Activated T-helper 1 cell treated with anti-CD3 and anti-CD28 coated beads, Interleukin-2, amount 50 U/mL, for 16 hours (primary cell): ENCODE measurements around the gene C4orf46.
"Not testable (repeated sequence)": the region's sequence is repeated elsewhere in the genome, so short reads cannot be mapped to it uniquely, and the experiment has no call there.

ENCODE experiments used
- DNase-seq, 2 donors: peaks; one replicate each; pipeline ENCODE4 v3.0.0-alpha.2; 2020; ENCODE audit warnings: low read depth in 1 of 2, low spot score in 1 of 2

C4orf46 gene

DNA sequence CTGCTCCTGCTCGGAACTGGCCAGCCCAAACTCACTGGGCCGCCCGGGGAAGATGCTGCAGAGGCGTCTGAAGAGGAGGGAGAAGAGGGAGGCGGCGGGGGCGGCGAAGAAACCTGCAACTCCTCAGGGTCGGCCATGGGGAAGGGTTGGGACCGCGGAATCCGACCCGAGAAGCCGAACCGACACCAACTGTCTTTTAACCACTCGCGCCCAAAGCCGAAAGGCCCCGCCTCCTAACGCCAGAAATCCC is at the start of gene C4orf46:
Gene C4orf46 (minus strand): TSS at position 223 of the 250 bp plus-strand sequence. CDS start 86 bp downstream, at position 137.
- no peak for DNase-seq

DNA sequence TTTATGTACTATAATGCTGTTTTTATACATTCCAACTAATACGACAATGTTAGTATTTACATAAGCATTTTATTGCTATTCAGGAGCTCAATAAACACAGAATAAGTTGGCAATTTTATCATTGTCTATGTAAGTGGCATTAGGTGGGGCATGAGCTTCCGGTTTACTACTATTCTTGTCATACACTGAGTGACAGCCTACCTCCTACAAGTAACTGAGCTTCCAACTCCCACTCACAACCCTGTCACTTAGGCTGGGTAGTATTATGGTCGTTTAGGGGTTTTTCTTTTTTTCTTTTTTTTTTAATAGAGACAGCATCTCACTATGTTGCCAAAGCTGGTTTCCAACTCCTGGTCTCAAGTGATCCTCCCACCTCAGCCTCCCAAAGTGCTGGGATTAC is 44.1 kb upstream of the C4orf46 start:
- no peak for DNase-seq

DNA sequence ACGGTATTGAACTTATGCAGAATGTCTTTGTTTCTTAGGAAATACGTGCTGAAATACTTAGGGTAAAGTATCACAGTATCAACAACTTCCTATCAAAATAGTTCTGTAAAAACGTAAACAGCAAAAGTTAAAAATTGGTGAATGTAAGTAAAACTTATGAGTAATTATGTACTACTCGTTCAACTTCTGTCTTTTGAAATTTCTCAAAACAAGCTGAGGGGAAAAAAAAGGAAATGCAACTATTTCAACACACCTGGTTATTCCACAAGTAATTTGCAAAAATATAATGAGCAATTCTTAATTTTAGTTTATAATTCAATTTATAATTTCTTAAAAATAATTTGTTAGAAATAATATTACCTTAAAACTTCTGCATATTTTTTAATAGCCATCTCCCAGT is 43.2 kb upstream of the C4orf46 start:
- DNase-seq: no peak

DNA sequence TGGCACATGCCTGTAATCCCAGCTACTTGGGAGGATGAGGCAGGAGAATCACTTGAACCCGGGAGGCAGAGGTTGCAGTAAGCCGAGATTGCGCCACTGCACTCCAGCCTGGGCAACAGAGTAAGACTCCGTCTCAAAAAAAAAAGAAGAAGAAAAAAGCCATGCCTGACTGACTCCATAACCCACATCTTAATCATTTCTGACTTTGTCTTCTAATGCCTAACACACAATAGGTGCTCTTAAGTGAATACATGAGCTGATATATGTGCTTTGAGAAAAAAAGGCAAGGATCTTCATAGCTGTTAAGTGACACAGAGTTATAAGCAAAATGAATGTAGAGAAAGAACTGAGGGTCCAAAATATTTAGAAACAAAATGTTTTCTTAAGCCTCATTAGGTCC is 40.9 kb upstream of the C4orf46 start:
- not testable (repeated sequence) for DNase-seq

DNA sequence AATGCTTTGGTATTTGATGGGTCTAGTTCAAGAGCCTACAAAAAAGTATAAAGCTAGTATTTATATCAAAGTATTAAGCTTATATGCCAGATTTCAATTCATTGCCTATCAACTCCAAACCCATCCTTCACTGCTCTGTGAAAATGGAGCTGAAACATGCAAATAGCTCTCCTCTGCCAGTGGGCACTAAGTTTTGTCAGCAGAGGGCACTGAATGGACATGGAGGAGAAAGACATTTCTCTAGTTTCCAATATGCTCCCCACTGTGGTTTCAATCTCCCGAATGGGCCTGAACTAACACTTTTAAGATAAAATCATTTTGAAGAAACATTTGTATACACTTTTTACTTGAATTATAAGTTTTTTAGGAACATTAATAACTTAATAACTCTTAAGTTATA is 39.1 kb upstream of the C4orf46 start:
- DNase-seq: no peak

DNA sequence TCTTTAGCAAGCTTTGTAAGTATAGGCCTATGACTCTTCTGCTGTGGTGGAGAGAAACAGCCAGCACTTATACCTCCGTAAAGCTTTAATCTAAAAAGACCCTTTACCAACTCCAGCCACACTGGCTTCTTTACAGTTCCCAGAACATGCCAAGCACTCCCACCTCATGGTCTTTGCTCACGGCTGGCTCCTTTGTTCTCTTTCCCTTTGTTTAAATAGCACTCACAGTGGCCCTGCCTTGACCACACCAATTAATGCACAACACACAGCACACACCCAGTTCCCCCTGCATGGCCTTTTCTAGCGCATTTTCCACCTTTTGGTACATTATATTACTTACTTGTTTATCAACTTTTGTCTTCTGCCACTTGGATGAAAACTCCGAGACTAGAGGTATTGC is 32.6 kb upstream of the C4orf46 start:
- DNase-seq: no peak

DNA sequence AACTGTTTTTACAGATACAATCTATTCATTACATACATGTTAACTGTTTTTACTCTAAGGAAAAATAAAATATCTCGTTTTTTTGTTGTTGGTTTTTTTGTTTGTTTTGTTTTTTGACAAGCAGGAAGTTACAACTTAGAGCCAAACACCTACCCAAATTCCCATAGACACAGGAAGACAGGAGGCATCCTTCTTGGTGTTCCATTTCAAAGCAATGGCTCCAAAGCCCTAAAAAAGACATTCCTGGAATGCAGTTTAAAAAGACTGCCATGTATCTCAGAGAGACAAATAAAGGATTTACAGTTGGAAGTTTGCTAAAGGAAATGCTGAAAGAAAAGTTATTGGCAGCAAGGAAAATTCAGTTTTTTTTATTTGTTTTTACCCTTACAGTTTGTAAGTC is 17.1 kb upstream of the C4orf46 start:
- DNase-seq: no peak

DNA sequence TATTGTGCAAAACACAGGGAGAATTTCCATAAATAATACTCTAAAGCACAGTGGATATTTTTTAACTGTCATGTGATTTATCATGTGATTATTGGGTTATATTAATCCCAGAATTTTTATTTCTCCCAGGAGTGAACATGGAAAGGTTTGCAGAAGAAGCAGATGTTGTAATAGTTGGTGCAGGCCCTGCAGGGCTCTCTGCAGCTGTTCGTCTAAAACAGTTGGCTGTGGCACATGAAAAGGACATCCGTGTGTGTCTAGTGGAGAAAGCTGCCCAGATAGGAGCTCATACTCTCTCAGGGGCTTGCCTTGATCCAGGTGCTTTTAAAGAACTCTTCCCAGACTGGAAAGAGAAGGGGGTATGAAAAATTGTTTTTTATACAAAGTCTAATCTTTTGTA is 10.4 kb upstream of the C4orf46 start:
- no peak for DNase-seq

DNA sequence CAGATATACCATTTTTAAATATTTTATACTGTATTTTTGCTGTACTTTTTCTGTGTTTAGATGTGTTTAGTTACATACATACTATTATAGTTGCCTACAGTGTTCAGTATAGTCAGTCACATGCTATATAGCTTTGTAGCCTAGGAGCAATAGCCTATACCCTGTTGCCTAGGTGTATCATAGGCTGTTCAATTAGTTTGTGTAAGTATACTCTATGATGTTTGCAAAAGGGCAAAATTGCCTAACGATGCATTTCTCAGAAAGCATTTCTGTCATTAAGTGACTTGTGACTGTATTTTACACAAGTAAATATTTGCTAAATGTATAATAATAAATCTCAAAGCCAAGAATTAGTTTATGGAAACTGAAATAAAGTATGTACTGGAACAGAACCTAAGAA is 9.9 kb upstream of the C4orf46 start:
- no peak for DNase-seq

DNA sequence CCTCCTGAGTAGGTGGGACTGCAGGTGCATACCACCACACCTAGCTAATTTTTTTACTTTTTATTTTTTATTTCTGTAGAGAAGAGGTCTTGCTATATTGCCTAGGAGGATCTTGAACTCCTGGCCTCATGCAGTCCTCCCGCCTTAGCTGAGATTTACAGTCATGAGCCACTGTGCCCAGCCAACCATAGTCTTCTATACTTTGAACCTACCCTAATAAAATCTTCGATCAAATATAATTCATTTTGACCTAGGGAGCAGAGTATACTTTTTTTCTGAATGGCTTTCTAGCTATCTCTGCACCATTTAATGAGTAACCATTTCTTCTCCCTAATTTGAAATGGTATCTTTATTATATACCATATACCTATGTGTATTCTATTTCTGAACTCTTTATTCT is 7.1 kb upstream of the C4orf46 start:
- DNase-seq: no peak

DNA sequence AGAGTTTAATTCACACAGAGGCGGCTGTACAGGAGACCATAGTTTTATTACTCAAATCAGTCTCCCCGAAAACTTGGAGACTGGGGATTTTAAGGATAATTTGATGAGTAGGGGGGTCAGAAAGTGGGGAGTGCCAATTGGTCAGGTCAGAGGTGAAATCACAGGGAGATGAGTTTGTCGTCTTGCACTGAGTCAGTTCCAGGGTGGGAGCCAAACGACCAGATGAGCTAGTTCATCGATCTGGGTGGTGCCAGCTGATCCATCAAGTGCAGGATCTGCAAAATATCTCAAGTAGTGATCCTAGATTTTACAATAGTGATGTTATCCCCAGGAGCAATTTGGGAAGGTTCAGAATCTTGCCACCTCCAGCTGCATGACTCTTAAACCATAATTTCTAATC is 4.4 kb upstream of the C4orf46 start:
- DNase-seq: no peak

DNA sequence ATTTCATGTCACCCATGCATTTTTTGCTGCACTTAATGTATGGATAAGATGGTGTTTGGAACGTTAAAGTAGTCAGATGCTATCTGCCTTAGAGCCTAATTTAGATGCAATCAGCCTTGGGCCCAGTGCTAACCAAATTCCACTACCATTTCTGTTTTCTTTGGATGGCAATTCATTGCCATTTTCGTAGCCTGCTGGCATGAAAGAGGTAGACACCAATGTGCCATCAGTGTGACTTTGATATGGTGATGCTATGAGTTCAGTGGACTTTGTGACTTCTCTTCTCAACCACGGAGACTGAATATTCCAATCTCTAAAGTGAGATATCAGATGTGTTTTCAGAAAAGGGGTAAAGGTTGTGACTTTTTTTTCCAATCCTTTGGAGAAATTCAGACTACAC is 1.9 kb upstream of the C4orf46 start:
- DNase-seq: no peak

DNA sequence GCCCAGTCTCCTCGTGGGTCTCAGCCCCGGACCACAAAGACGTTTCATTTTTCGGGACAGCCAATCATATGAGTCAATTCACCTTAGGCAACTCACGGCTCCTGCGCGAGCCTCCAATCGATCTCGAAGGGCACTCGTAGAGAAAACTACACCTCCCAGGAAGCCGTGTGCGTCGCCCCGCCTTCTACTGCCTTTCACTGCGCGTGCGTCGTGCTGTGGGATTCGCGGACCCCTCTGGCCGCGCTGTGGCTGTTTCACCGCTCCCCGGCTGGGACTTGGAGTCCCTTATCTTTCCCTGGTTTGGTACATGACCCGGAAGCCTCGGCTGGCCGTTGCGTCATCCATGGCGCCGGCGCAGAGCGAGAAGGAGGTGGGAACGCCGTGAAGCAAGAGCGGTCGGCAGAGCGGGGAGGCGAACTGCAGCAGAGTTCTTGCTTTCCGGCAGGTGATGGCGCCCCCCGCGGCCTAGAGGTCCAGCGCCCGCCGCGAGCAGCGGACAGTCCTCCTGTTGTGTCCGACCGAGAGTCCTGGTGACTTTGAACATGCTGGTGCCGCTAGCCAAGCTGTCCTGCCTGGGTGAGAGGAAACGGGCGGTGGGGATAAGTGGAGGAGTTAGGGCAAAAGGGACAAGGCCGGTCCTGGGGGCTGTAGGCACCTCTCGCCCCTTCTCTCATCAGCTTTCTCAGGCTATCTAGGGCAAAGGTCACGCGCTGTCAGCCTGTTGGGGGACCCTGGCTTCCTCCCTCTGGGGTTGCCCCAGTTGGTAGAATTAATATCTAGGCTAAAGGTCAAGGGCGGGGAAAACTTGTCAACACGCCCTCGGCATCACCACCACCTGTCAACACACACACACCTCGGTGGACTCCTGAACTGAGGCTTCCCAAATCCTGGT is 474 bp upstream of the C4orf46 start, which contains the start of gene ETFDH:
Gene ETFDH (plus strand): TSS at position 382 of the 892 bp plus-strand sequence. CDS start 161 bp downstream, at position 543.
- DNase-seq: peak; percentile 95 to 98

DNA sequence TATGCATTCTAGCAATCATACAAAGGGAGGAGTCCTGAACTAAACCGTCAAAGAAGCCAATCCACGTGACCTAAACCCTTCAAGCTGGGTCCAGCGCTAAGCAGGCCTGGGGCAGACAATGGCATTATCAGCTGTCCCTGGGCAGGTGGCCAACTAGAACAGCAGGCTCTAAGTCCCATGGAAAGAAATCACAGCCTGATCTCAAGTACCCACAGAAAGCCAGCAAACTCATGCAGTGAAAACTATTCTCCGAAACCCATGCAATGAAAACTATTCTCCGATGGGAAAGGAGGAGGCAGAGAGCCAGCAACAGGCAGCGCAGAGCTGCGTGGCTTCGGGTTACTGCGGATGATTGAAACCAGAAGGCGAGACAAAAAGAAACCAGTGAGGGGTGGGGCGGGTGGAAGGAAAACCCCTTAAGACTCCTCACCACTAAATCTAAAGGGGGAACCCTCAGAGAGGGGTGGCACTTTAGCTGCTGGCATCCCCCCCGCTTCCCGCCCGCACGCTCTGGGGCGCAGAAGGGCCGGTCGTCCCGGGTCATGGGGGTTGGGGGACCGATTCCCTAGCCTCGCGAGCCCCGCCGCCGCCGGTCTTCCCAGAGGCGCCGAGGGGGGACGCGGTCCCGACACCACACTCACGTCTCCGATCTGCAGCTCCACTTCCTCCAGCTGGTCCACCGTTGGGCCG is 567 bp downstream of the C4orf46 start:
- DNase-seq: peak; percentile 9 to 37

DNA sequence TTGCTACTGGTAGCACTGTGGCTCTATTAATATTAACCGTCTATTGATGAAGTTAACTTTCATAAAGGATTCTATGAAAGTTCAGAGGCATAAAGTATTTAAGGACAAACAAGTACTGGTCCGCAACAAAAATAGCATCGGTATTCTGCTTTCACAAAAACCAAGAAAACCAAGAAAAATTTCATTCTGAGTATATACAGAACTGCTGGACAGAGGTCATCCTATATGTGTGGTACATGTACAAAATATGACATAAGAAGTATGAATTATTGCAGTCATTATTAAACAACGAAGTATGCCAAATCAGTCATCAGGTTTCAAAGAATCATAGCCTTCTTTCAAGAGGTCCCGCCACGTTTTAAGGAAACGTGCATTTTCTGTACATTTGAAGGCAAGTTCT is 2.4 kb downstream of the C4orf46 start:
- DNase-seq: no peak

DNA sequence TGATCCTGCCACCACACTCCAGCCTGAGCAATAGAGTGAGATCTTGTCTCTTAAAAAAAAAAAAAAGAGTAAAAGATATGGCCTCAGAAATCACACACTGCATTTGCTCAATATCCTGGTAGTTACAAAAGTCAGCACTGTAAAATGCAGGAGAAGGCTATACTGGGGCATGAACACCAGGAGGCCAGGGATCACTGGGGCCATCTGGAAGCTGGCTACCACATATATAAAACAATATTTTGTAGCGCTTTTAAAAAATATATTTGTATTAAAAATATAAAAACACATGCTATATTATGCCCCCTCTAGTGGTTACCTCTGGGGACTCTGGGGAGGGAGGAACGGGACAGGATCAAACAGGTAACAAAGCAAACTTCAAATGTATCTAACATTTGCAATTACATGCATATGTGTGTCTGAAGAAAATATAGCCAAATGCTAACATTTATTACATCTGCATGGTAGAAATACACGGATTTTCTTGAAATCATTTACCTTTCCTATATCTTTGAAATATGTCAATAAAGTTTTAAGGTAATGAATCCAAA is 4.0 kb downstream of the C4orf46 start:
- DNase-seq: no peak

DNA sequence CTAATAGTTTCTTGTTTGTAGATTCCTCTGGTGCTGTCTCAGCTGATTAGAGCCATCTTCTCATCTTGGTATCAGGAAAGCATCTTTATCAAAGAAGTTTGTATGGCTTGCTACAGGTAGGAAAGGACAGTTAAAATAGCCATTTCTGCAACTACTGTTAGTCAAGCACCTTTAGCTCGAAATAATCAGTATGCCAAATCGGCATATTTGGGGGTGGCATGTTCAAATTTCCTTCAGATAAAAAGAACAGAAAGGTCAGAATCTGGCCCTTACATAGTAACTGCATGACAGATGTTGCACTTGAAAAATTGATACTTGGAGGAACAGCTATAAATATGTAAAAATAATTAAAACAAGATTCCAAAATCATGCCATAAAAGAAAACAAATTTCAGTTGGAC is 4.8 kb downstream of the C4orf46 start:
- DNase-seq: no peak

DNA sequence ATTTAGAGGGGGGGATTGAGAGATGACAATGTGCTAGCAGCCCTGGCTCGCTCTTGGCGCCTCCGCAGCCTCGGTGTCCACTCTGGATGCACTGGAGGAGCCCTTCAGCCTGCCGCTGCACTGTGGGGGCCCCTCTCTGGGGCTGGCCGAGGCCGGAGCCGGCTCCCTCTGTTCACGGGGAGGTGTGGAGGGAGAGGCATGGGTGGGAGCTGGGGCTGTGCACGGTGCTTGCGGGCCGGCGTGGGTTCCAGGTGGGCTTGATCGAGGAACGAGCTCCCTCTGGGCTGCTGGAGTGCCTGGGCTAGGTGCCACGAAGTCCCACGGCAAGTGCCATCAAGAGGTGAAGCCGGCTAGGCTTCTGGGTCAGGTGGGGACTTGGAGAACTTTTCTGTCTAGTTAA is 6.9 kb downstream of the C4orf46 start:
- DNase-seq: no peak

DNA sequence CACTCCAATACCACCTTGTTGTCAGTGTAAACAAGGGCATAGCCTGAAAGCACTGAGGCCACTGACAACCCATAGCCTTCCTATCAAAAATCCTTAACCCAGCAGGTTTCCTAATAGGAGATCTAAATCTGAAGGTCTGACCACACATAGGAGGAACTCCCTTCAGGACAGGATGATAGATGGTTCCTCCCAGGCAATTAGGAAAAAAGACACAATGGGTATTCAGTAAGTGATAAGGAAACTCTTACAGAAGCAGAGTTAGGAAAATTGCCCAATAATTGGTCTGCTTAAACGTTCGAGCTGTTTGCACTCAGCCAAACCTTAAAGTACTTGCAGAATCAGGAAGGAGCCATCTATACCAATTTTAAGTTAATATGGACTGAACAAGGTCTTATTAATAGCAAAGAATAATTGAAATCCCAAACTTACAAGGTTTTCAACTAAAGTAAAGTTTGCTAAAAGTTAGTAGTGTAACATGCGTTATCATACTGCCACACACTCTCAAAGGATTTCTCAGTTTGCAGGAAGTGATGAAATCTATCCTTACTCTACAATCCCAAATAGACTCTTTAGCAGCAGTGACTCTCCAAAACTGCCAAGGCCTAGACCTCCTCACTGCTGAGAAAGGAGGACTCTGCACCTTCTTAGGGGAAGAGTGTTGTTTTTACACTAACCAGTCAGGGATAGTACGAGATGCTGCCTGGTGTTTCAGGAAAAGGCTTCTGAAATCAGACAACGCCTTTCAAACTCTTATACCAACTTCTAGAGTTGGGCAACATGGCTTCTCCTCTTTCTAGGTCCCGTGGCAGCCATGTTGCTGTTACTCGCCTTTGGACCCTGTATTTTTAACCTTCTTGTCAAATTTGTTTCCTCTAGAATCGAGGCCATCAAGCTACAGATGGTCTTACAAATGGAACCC is 7.7 kb downstream of the C4orf46 start:
- DNase-seq: not testable (repeated sequence)

DNA sequence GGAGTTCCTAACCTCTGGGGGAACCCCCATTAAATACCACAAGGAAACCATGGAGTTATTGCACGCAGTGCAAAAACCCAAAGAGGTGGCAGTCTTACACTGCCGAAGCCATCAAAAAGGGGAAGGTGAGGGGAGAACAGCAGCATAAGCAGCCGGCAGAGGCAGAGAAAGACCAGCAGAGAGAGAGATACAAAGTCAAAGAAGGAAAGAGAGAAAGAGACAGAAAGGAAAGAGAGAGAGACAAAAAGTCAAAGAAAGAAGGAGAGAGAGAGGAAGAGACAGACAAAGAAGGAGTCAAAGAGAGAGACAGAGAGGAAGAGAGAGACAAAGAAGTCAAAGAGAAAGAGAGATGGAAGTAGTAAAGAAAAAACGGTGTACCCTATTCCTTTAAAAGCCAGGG is 8.4 kb downstream of the C4orf46 start:
- DNase-seq: not testable (repeated sequence)

DNA sequence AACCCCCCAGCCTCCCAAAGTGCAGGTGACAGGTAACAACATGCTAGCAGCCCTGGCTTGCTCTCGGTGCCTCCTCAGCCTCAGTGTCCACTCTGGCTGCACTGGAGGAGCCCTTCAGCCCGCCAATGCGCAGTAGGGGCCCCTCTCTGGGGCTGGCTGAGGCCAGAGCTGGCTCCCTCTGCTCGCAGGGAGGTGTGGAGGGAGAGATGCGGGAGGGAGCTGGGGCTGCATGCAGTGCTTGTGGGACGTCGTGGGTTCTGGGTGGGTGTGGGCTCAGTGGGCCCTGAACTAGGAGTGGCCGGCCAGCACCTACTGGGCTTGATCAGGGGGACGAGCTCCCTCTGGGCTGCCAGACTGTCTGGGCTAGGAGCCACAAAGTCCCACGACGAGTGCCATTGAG is 14.4 kb downstream of the C4orf46 start:
- DNase-seq: no peak
